Astrocyte (in vitro differentiated cells and primary cell): ENCODE data around the gene SIVA1. TPM values are rescaled to one million over a fixed set of nuclear protein-coding genes. Genes with fewer than 3 reads are reported as not detected.
A peak's percentile ranks its signal among the peaks of the same experiment; 100 is the strongest.

ENCODE experiments used
- DNase-seq: peaks from one replicate; pipeline ENCODE4 v3.0.0-alpha.2; 2010; ENCODE audit warnings: low read depth
- FAIRE-seq: peaks from 2 replicates; lab custom pipeline; 2011; peaks lifted over from hg19 to GRCh38; lab: Jason Lieb, UNC
- H2AFZ ChIP-seq: 2 replicates; pipeline ENCODE4 v1.6.0; 2012; ENCODE audit warnings: low read depth, low read length, inconsistent platforms
- H3K27ac ChIP-seq: 2 replicates; pipeline ENCODE4 v1.5.1; 2011; ENCODE audit warnings: low read depth, low read length, inconsistent platforms
- H3K27me3 ChIP-seq: 2 replicates; pipeline ENCODE4 v1.6.0; 2011; ENCODE audit warnings: low read length, inconsistent platforms; ENCODE audit not compliant: insufficient read depth
- H3K36me3 ChIP-seq: 2 replicates; pipeline ENCODE4 v1.5.1; 2011; ENCODE audit warnings: low read length, inconsistent platforms; ENCODE audit not compliant: insufficient read depth
- H3K4me1 ChIP-seq: 2 replicates; pipeline ENCODE4 v1.5.1; 2011; ENCODE audit warnings: low read length, inconsistent platforms; ENCODE audit not compliant: insufficient read depth
- H3K4me2 ChIP-seq: 2 replicates; pipeline ENCODE4 v1.6.0; 2012; ENCODE audit warnings: low read length, inconsistent platforms
- H3K4me3 ChIP-seq: 2 replicates; pipeline ENCODE4 v1.5.1; 2011; ENCODE audit warnings: low read depth, mild to moderate bottlenecking, low read length, inconsistent platforms; ENCODE audit not compliant: insufficient read depth
- H3K79me2 ChIP-seq: 2 replicates; pipeline ENCODE4 v1.6.0; 2012; ENCODE audit warnings: mild to moderate bottlenecking, low read length, inconsistent platforms; ENCODE audit not compliant: insufficient read depth
- H3K9ac ChIP-seq: 2 replicates; pipeline ENCODE4 v1.6.0; 2012; ENCODE audit warnings: mild to moderate bottlenecking, low read length, inconsistent platforms
- H3K9me3 ChIP-seq: 2 replicates; pipeline ENCODE4 v1.5.1; 2012; ENCODE audit warnings: low read depth, mild to moderate bottlenecking, low read length, inconsistent platforms; ENCODE audit not compliant: insufficient read depth
- H4K20me1 ChIP-seq: 2 replicates; pipeline ENCODE4 v1.6.0; 2012; ENCODE audit warnings: low read length, inconsistent platforms; ENCODE audit not compliant: insufficient read depth
- H3K27ac Mint-ChIP-seq: one replicate; pipeline ENCODE4 v1.8.0; 2021; ENCODE audit warnings: mild to moderate bottlenecking, mixed read lengths; ENCODE audit not compliant: unreplicated experiment
- H3K27me3 Mint-ChIP-seq: one replicate; pipeline ENCODE4 v1.8.0; 2021; ENCODE audit warnings: low read depth, mixed read lengths; ENCODE audit not compliant: unreplicated experiment
- H3K36me3 Mint-ChIP-seq: one replicate; pipeline ENCODE4 v1.8.0; 2021; ENCODE audit warnings: low read depth, mixed read lengths; ENCODE audit not compliant: unreplicated experiment
- H3K4me1 Mint-ChIP-seq: one replicate; pipeline ENCODE4 v1.8.0; 2021; ENCODE audit warnings: low read depth, mixed read lengths; ENCODE audit not compliant: unreplicated experiment
- H3K4me3 Mint-ChIP-seq: one replicate; pipeline ENCODE4 v1.8.0; 2021; ENCODE audit warnings: mild to moderate bottlenecking, moderate library complexity, mixed read lengths; ENCODE audit not compliant: unreplicated experiment
- H3K9me3 Mint-ChIP-seq: one replicate; pipeline ENCODE4 v1.8.0; 2021; ENCODE audit warnings: mild to moderate bottlenecking, mixed read lengths; ENCODE audit not compliant: unreplicated experiment
- EZH2 ChIP-seq: IDR thresholded peaks from 2 replicates; pipeline ENCODE4 v1.6.1; 2012; ENCODE audit warnings: mild to moderate bottlenecking, low read length, inconsistent platforms; ENCODE audit not compliant: insufficient read depth
- total RNA-seq: library from RNA; stranded (reverse); gene quantifications from 2 replicates; pipeline ENCODE4 v1.2.1, GENCODE V29; 2021
- TF ChIP-seq, protein P1 (sequence below): IDR thresholded peaks from 2 replicates; pipeline ENCODE4 v1.5.1; 2011; ENCODE audit warnings: low read depth, mild to moderate bottlenecking, inconsistent platforms, low read length, moderate library complexity; ENCODE audit not compliant: insufficient read depth

Gene SIVA1
- total RNA-seq, 1 donor from 2014 or later = 51.0 TPM

GRCh38 chr14:104801520-104802393 is 48.8 kb downstream of the SIVA1 start:
- Histone ChIP-seq H3K4me2 (peak overlapping the region; percentile 95), H3K4me1 (peaks cover 24% of the 10 kb centered on the region), H3K27me3 (peaks cover 3% of the 10 kb centered on the region), H3K9ac (no peak overlapping the region), H4K20me1 (peaks cover 32% of the 10 kb centered on the region), H2AFZ (no peak overlapping the region), H3K4me3 (peak overlapping the region; percentile 67), H3K79me2 (no peaks in the 10 kb centered on the region), H3K36me3 (no peaks in the 10 kb centered on the region), H3K9me3 (no peaks in the 10 kb centered on the region), H3K27ac (no peak overlapping the region)
- Mint-ChIP-seq H3K9me3 (no peaks in the 10 kb centered on the region), H3K4me1 (peaks cover 20% of the 10 kb centered on the region), H3K36me3 (peaks cover 2% of the 10 kb centered on the region), H3K27ac (no peak overlapping the region), H3K27me3 (no peaks in the 10 kb centered on the region), H3K4me3 (peak overlapping the region; percentile 81)
- DNase-seq (no peak), FAIRE-seq (no peak)
- no peak for TF ChIP-seq EZH2

- Mint-ChIP-seq H3K27ac (no peak overlapping the region), H3K27me3 (no peaks in the 10 kb centered on the region), H3K36me3 (peaks cover 4% of the 10 kb centered on the region), H3K9me3 (no peaks in the 10 kb centered on the region), H3K4me1 (peaks cover 17% of the 10 kb centered on the region), H3K4me3 (peak overlapping the region; percentile 66)
- H3K4me3 ChIP-seq = no peak overlapping the region
- no peak overlapping the region for H3K9ac ChIP-seq
- H3K4me2 ChIP-seq = no peak overlapping the region
- H3K27me3 ChIP-seq = peaks cover 3% of the 10 kb centered on the region
- peaks cover 32% of the 10 kb centered on the region for H4K20me1 ChIP-seq
- H2AFZ ChIP-seq = no peak overlapping the region
- H3K27ac ChIP-seq = no peak overlapping the region
- H3K4me1 ChIP-seq = peaks cover 24% of the 10 kb centered on the region
- H3K79me2 ChIP-seq = no peaks in the 10 kb centered on the region
- FAIRE-seq = no peak
- no peak for DNase-seq
- H3K9me3 ChIP-seq = no peaks in the 10 kb centered on the region
- no peak for TF ChIP-seq EZH2
- TF ChIP-seq, protein P1, sequence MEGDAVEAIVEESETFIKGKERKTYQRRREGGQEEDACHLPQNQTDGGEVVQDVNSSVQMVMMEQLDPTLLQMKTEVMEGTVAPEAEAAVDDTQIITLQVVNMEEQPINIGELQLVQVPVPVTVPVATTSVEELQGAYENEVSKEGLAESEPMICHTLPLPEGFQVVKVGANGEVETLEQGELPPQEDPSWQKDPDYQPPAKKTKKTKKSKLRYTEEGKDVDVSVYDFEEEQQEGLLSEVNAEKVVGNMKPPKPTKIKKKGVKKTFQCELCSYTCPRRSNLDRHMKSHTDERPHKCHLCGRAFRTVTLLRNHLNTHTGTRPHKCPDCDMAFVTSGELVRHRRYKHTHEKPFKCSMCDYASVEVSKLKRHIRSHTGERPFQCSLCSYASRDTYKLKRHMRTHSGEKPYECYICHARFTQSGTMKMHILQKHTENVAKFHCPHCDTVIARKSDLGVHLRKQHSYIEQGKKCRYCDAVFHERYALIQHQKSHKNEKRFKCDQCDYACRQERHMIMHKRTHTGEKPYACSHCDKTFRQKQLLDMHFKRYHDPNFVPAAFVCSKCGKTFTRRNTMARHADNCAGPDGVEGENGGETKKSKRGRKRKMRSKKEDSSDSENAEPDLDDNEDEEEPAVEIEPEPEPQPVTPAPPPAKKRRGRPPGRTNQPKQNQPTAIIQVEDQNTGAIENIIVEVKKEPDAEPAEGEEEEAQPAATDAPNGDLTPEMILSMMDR = no peak
- no peaks in the 10 kb centered on the region for H3K36me3 ChIP-seq
Observed at GRCh38 chr14:104802394-104803184, 49.6 kb downstream of the SIVA1 start.

DNA sequence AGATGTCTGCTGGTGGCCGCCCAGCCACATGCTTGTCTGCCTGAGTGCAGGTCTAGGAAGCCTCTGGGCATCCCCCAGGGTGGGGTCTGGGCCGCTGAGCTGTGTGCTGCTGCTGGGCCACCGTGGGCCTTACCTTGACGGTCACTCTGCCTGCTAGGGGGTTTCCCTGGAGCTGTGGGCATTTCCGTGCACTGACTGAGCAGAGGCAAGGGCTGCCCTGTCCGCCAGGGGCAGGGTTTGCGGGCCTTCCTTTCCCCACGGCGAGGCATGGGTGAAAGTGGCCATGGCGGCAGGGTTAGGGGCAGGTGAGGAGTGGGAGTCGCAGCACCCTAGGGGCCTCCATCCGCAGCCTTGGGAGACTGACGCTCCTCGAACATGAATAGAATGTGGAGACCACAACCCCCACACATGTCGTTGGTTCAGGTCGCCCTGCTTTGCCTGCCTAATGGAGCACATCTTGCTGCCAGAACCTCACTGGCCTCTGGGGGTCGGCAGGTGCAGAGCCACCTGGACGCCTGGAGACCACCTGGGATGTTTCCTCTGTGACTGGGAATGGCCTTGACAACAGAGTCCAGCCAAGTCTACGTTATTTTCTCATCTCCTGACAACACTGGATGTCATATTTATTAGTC is 50.4 kb downstream of the SIVA1 start:
- Histone ChIP-seq H3K4me2 (no peak overlapping the region), H3K9me3 (no peaks in the 10 kb centered on the region), H4K20me1 (peaks cover 32% of the 10 kb centered on the region), H3K9ac (no peak overlapping the region), H3K4me3 (no peak overlapping the region), H3K27me3 (no peaks in the 10 kb centered on the region), H3K27ac (no peak overlapping the region), H3K36me3 (no peaks in the 10 kb centered on the region), H3K4me1 (peaks cover 24% of the 10 kb centered on the region), H3K79me2 (no peaks in the 10 kb centered on the region), H2AFZ (no peak overlapping the region)
- Mint-ChIP-seq H3K27me3 (no peaks in the 10 kb centered on the region), H3K4me3 (peak overlapping the region; percentile 34), H3K4me1 (peaks cover 17% of the 10 kb centered on the region), H3K36me3 (peaks cover 4% of the 10 kb centered on the region), H3K27ac (no peak overlapping the region), H3K9me3 (no peaks in the 10 kb centered on the region)
- FAIRE-seq (no peak), DNase-seq (no peak)
- TF ChIP-seq EZH2 = no peak
- TF ChIP-seq, protein P1 = no peak
